ENCODE results near the gene DENND1A.
"Not testable (repeated sequence)": the region's sequence is repeated elsewhere in the genome, so short reads cannot be mapped to it uniquely, and the experiment has no call there.

DENND1A gene

GRCh38 chr9:123440256-123440655, 489.7 kb downstream of the DENND1A start:
- DNase-seq = no peak

GRCh38 chr9:123438821-123439220, 491.1 kb downstream of the DENND1A start:
- DNase-seq = no peak

DNA sequence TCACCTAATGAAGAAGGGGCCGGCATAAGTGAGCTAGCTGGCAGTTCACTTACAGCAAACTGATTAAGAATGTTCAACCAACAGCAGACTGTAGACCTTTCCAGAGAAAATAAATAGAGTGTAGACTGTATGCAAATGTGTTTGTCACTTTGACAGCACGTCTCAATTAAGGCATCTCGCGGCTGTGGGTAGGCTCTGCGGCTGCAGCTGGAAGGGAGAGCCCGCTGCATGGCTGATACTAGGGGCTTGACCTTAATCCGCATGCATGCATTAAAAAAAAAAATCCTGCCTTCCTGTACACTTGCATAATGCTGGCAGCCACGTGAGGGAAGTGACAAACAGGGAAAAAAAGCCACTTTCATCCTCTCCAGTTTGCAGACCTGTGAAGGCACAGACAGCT, 491.6 kb downstream of the DENND1A start:
- no peak for DNase-seq

DNA sequence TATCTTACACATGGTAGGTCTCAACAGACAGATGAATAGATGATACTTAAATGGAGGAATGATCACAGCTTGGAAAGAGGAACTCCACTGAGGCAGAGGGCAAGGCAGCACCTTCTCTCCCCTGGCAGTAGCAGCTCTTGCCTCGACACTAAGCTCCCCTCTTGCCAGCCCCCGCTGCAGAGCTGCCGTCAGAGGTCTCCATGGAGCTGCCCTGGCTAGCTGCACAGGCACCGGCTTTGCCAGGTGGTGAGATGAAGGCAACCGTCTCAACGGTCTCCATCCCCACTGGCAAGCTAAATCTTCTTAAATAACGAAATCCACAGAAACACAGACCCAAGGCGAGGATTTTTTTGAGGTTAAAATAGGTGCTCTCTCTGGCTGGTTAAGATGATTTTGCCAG, 492.7 kb downstream of the DENND1A start:
- DNase-seq = no peak

- no peak for DNase-seq
Measured at GRCh38 chr9:123435471-123435870, 494.5 kb downstream of the DENND1A start.

DNA sequence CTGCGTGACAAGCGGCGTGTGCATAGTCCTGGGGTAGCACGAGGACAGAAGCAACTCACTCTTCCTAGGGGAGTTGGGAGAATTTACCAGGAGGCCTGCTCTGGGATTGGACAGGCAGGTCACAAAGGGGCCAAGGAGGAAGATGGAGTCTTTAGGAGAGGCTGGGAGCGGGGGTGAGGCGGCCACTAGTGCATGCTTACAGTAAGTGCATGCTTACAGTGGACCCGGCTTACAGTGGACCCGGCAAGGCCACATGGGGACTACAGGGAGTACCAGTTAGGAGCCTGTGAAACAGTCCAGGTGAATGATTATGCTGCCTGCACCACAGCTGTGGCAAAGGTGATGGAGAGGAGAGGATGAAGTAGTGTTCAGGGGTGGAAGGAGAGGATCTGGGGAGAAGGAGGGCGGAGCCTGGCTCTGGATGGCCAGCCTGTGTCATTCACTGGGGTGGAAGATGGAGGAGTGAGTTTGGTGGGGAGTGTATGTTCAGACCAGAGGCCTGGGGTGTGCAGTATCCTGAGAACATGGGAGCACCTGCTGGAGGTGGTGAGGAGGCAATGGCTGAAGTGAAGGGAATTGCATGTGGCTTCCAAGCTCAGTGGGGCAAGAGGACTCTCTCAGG, 495.2 kb downstream of the DENND1A start:
- DNase-seq = no peak

- no peak for DNase-seq
Measured at GRCh38 chr9:123432331-123433236, 497.3 kb downstream of the DENND1A start.

GRCh38 chr9:123431581-123431980, 498.3 kb downstream of the DENND1A start:
- no peak for DNase-seq

DNA sequence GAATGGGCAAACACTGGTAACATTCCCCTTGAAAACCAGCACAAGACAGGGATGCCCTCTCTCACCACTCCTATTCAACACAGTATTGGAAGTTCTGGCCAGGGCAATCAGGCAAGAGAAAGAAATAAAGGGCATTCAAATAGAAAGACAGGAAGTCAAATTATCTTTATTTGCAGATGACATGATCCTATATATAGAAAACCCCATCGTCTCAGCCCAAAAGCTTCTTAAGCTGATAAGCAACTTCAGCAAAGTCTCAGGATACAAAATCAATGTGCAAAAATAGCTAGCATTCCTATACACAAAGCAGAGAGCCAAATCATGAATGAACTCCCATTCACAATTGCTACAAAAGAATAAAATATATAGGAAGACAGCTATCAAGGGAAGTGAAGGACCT, 501.5 kb downstream of the DENND1A start:
- not testable (repeated sequence) for DNase-seq

- no peak for DNase-seq
Measured at GRCh38 chr9:123426406-123426805, 503.5 kb downstream of the DENND1A start.

DNA sequence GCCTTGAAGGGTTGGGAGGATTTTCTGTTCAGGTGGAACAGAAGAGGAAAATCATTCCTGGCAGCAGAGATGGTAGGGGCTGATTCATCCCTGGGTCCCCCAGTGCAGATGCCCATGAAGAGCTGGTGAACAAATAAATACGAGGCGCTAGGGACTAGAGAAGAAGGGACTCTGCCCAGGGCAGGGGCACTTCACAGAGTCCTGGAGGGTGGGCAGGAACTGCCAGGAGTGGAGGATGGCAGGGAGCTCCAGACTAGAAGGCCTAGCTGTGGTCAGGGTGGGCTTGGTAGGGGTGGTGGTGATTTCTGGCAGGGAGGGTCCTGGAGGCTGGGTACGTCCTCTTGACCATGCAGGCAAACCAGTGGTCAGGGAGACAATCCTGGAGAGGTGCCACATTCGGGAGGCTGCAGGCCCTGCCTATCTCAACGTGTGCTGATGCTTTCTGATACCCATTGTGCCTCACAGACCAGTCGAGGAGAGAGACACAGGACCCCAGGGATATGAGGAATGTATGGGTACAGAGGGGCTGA, 504.0 kb downstream of the DENND1A start:
- no peak for DNase-seq

DNA sequence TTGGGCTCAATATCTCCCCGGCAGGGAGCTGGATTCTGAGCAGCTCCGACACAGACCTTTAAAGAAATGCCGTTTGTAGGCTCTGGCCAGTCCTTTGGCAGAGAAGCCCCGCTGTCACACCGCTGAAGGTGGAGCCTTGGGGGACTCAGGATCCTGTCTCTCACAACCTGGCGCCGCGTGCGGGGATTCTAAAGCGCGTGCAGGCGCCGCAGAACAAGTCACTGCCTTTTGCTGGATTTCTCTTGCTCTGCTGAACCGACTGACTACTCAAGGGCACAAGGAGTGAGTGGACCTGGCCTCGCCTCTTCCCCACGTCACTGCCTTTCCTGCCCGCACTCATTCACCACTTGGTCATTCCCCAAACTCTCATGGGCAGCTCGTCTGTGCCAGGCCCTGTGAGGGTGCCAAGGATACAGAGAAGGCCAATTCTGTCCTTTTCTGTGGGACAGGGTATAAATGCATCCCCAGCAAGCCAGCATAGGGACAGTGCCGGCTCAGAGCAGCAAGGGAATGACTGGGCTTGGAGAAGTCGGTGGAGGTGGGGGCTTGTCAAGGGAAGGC, 504.6 kb downstream of the DENND1A start:
- no peak for DNase-seq

GRCh38 chr9:123424552-123425225, 505.2 kb downstream of the DENND1A start:
- DNase-seq = no peak

DNA sequence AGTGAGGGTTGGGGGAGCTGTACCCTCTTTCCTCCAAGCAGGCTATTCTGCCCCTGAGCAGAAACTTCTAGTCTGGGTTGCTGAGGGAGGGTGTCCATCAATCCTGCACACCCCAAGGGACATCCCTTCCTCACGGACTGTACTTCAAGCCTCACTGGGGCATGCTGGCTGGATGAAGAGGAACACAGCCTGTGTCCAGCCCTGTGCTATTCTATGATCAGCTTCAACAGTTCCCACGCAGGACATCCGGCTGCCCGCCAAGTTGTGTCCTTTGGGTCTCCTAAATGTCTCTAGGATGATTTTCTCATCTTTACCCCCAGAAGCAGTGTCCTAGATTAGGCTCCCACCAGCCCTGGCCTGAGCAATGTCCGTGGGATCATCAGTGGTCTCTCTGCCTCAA, 505.8 kb downstream of the DENND1A start:
- no peak for DNase-seq

GRCh38 chr9:123423311-123423640, 506.6 kb downstream of the DENND1A start:
- DNase-seq = no peak

GRCh38 chr9:123422635-123423310, 507.2 kb downstream of the DENND1A start:
- no peak for DNase-seq

GRCh38 chr9:123421801-123422455, 508.0 kb downstream of the DENND1A start:
- no peak for DNase-seq

DNA sequence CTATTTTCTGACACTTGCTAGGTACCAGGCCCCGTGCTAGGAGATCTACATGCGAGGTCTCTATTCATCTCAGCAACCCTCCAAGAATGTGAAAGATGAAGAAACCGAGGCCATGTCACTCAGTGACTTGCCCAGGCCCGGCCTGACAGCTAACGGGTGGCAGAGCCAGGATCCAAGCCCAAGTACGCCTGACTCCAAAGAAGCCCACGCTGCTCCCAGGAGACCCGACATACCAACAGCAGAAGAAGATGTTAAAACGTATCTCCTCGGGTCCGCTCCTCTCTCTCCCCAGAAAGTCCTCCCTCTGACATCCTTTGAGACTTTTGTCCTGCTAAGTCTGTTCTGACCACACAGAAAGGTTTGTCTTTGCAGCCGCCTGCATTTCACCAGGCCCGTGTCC, 508.7 kb downstream of the DENND1A start:
- no peak for DNase-seq

DNA sequence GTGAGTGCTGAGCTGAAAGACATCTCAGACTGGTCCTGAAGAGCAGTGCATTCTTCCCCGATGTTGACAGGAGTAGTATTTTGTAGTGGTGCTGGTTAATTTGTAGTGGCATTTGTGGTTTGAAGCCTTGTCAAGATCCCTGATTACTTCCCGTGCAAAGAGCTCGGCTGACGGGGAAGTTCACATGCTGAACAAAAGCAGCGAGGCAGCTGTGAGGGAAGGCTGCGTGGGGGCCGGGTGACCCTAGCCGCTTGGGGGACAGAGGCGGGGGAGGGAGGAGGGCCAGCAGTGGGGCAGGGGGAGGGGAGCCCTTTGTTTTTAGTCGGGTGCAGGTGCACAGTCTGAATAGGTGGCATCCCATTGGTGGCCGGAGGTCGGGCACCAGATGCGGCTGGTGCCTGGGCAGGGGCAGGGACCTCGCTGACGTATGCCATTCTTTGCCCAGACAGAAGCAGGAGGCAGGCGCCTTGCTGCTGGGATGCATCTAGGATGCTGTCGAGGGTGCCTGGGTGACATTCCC, 509.3 kb downstream of the DENND1A start:
- no peak for DNase-seq

DNA sequence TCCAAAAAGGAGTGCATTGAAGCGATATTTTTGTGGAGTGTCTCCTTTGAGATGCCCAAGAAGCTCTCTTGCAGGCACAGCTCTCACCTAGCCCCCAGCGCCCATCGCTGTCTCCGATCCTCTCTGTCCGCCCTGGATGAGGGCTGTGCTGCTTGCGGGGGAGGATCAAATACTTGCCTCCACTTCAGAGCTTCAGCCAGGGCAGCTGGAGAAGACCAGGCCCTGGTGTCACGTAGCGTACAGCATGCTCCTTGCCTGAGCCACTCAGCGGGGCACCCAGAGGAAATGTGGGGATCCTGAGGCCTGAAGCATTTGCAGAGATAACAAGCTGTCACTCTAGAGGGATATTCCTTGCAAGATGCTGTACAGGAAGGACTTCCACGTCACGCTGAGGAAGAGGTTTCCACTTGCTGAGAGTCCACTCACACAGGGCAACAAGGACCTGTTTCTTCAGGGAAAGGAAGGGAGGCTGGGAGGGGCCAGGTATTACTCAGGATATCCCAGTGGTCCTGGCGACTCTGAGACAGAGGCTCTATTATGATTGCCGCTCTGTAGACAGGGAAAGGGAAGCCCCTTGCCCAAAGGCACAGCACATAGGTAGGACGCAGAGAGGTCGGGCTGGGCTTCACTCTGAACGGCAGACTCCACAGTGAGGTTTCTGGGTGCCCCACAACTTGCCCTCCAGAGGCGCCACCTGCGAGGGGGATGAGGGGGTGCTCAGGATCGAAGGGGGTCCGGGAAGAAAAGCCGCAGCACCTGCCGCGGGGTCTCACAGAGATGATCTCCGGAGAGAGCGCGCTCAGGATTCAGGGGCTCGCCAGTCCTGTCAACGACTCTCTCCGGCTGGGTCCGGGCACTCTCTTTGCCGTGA, 510.0 kb downstream of the DENND1A start:
- DNase-seq = no peak

DNA sequence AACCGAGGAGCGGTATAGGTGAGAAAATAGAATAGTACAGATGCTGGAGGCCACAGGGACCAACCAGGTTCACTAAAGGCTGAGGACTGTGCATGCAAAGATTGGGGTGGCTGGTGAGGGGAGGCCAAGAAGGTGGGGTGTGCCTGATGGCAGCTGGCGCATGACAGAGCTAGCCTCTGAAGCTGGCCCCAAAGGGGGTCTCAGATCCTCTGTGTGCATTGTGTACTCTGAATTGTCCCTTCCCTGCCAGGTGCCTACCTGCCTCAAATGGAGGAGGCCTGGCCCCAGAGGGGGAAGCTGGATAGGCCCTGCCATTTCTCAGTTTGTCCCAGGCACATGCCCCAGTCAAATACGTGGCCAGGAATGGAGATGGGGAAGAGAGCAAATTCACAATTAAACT, 510.8 kb downstream of the DENND1A start:
- no peak for DNase-seq
